NCI-H2081 (cell line): ENCODE measurements around the gene SPECC1L.

Source experiments
- DNase-seq, 2 experiments: peaks; one replicate each; lab custom pipeline; 2025; lab: John Stamatoyannopoulos, UW

SPECC1L gene

DNA sequence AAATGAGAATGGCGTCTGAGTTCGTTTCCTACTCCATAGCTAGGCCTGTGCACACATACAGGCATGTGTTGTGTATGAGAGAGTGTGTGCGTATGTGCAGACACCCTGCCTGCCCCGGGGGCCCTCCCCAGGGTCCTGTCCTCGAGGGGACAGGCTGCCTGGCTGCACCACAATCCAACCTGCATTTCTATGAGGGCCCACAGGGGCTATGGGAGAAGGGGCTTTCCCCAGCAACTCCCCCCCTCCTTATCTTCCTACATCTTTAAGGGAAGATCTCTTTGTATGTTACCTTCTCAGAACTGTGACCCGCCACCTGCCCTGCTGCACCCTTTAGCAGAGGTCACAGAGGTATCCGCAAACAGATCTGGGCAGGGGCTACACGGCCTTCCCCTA, 171.7 kb downstream of the SPECC1L start:
- no peak for DNase-seq

DNA sequence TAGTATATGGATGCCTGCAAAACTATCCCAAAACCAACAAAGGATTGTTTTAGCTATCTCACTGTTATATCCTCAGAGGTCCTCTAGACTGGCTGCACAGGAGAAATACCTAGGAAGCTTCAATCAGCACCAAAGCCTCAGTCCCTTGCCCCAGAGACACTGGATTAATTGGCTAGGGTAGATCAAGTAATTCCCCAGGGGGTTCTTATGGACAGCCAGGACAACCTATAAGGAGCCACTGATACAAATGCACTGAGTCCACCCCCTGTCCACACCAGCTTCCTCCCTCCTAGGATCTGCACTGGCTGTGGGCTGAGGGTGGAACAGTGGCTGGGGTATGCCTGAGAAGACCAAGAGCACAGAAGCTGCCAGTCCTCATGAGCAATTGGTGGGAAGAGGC, 173.0 kb downstream of the SPECC1L start:
- DNase-seq = no peak

DNA sequence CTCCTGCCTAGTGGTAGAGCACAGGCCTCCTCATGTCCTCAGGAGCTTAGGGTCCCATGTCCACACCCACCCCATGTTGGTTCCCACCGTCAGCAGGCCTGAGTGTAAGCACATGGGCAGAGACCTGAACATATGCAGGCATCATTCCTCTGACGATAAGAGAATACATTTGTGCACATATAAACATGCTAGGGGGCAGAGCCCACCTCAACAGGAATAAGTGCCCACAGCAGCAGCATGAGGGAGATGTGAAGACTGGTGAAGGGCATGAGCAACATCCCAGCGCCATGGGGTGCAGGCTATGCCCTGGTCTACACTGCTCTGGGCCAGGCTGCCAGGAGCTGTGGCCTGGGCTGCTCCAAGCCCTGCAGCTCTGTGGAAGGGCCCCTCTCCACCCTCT, 173.6 kb downstream of the SPECC1L start:
- no peak for DNase-seq

DNA sequence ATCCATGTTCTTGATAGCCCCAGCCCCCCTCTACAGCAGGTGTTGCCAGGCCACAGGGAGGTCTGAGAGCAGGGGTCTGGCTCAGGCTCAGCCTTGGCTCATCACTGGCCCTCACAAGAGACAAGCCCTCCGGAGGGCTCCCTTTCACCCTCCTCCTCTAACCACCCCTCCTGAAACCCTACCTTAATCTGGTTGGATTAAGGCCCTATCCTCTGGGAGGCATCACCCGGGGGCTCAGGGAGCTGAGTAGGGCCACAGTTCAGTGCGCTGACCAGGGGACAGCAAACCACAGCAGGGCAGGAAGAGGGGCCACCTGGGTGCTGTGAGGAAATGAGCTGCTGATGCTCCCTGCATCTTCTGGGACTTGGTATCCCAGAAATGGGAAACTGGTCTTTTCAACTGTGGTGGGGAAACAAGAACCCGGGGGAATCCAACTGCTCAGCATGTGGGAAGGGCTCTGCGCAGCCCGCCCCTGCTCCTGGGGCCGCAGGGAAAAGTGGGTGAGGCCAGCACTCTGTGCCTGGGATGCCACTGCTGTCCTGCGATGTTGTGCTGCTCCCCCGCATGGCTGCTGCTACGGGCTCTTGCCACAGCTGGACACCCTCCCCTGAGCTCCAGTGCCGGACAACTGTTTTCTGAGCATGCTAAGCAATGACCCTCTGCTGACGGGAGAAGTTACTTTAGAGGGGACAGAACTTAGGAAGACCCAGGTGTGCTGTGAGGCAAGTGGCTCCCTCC, 174.3 kb downstream of the SPECC1L start:
- no peak for DNase-seq

DNA sequence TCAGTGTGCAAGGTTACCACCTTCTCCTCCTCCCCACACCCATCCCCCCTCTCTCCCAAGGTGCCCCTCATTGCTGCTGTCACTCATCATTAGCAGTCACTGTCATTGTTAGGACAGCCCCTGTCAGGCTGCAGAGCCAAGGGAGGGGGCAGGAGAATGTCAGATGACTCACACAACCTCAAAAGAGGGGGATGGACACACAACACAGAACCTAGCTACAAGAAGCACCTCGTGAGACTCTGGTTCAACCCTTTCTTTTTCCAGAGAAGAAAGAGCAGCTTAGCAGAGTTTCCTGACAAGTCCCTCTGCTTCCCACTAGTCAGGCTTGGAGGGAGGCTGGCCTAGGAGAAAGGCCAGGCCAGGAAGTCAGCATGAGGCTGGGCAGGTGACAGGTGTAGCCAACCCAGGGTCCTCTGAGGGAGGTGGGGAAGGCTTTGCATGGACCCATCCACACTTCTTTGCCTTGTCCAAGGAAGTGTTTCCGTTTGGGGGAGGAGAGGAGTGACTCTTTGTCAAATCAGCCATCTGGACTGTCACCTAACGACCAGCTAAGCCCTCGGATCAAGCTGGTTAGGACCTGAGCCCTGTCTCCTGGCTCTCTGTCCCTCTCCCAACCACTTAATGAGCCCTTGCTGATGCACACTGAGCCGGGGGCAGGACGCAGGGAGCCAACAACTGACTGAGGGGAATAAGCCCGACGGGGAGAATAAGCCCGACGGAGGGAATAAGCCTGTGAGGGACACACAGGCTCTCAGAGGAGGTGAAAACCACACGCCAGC, 175.0 kb downstream of the SPECC1L start:
- DNase-seq = no peak

GRCh38 chr22:24446260-24446611, 175.6 kb downstream of the SPECC1L start:
- DNase-seq = no peak

- DNase-seq = peak; percentile 71 to 88
Observed at GRCh38 chr22:24450610-24451009, 180.0 kb downstream of the SPECC1L start.

DNA sequence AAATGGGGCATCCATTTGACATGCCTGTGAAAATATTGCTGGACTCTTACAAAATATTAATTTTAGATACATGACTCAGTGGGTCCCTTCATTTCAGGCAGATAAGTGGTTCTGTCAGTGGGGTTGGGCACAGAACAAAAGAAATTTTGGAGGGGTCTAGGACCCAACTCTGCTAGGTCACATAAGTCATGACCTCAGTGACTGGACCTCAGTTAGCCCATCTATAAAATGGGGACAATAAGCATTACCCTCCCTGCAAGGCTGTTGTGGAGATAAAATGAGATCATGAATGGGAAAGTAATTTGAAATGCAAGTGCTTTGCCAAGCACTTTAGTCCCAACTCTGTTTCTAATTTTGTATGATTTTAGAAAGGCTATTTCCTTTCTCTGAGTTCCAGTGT, 180.5 kb downstream of the SPECC1L start:
- DNase-seq = no peak

GRCh38 chr22:24453853-24454252, 183.2 kb downstream of the SPECC1L start:
- DNase-seq = no peak

GRCh38 chr22:24455039-24455438, 184.4 kb downstream of the SPECC1L start:
- DNase-seq = no peak

DNA sequence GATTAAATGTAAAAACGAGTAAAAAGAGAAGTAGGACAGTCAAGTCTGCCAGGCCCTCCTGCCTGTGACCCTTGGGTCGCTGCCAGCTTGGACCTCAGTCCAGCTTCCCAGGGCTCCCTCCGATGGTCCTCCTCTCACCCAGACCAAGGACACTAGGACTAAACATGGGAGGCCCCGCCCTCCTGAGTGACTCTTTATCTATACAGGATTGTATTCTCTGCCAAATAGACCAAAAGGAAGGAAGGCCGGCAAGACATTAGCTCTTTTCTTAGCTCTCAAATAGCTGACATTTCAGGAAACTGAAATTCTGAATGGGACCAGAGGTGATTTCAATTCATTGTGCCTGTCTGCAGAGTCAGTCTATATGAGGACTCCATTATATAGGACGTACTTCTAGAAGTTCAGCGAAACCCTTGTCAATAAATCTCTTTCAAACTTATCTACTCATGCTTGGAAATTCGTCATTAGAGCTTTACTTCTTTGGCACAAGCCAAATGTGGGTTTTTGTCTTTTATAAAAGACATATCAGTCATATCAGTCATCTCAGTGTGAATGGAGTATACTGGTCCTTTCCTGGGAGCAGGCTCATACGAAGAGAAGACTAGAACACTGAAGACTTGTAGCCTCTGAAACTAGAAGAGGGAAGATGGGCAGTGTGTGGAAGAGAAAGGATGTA, 185.3 kb downstream of the SPECC1L start:
- no peak for DNase-seq

- DNase-seq = no peak
Observed at GRCh38 chr22:24457894-24458420, 187.3 kb downstream of the SPECC1L start.

DNA sequence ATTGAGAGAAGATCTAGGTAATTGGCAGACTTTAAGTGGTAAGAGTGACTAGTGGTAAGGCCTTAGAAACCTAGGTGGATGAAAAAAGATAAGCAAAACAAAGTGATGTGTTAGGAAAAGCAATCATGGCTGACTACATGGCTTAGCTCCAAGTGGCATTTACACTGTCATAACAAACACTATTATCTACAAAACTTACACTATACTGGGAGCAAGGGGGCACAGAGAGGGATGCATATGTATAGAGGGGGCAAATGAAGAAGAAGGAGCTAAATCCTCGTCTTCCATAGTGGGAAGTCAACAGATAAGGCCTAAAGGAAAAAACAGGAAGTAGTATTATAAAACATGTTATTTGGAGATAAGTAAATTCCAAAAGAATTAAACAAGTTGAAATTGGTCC, 189.3 kb downstream of the SPECC1L start:
- DNase-seq = no peak

GRCh38 chr22:24460418-24461089, 189.9 kb downstream of the SPECC1L start:
- no peak for DNase-seq

DNA sequence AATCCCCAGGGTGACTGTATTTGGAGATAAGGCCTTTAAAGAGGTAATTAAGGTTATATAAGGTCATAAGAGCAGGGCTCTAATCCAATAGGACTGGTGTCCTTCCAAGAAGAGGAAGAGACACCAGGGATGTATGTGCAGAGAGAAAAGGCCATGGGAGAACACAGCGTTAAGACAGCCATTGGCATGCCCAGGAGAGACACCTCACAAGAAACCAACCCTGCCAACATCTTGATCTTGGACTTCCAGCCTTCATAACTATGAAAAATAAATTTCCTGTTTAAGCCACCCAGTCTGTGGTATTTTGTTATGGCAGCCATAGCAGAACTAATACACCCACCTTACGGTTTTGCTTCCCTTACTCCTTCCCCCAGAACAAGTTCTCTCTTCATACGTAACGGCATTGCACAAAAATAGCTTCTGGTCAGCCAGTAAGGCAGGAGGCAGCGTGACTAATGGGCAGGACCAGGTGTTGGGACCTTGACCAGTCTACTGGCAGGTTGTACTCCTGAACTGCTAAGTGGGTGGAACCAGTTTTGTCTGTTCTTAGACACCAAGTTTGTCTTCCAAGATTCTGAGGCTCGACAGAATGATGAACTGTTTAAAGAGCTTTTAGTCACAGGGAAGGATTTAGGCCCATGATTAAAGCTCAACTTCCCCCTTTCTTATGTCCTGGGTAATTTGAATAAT, 192.6 kb downstream of the SPECC1L start:
- no peak for DNase-seq

DNA sequence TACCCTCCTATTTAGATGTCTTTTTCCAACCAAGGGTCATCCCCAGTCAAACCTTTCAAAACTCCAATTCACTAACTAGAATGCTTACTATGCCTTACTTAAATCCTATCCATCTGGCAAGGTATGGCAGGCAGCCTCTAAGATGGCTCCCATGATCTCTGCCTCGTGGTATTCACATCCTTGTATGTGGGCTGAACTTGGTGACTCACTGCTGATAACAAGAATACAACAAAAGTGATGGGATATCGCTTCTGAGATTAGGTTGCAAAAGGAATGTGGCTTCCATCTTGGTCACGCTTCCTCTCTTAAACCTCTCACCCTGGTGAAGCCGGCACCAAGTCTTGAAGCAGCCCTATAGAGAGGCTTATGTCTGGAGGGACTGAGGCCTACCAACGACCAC, 194.9 kb downstream of the SPECC1L start:
- DNase-seq = no peak

DNA sequence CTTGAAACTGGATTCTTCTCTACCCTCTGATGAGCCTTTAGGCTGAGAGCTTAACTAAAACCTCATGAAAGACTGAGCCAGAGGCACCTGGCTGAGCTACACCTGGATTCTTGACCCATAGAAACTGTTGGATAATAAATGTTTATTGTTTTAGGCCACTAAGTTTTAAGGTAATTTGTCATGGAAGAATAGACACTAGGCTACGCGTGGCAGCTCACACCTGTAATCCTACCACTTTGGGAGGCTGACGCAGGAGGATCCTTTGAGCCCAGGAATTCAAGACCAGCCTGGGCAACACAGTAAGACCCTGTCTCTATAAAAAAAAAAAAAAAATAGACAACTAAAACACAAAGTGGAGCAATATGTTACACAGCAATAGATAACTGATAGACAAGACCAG, 195.3 kb downstream of the SPECC1L start:
- no peak for DNase-seq

DNA sequence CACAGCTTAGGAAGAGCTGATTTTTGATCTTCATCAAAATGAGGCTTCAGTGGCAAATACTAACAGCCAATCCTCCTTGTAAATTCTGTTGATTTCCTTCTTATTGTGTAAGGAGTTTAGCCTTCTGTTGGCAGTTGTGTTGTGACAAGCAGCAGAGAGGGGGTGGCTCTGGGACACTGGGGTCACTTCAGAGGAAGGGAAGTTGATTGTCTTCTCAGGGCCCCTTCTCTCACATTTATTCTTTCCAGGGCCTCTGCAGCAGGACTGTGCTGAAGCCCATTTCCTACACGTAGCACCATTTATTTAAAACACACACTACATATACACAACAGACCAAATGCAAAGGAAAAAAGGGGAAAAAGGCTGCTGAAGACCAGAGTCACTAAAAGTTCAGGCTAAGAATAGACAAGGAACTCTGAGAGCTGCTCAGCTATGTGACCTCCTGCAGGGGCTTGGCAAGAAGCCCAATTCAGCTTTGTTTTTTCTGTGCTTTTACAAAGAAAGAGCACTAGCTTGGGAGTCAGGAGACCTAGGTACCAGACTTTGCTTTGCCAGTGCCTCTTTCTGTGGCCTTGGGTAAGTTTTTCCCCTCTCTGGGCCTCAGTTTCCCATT, 196.2 kb downstream of the SPECC1L start:
- no peak for DNase-seq

GRCh38 chr22:24467340-24467739, 196.7 kb downstream of the SPECC1L start:
- DNase-seq = no peak
